GM18519 (cell line): ENCODE data around the gene PRRT1B.
"Not testable (repeated sequence)": the region's sequence is repeated elsewhere in the genome, so short reads cannot be mapped to it uniquely, and the experiment has no call there.

Source experiments
- ATAC-seq: cut with Tn5 transposase; IDR thresholded peaks from one replicate; pipeline ENCODE4 v1.9.1; 2021; ENCODE audit warnings: mild to moderate bottlenecking, moderate library complexity; ENCODE audit not compliant: unreplicated experiment, low FRiP score

PRRT1B gene

GRCh38 chr9:131545003-131545785, at the start of gene PRRT1B:
Gene PRRT1B, plus strand, starts transcription at chr9:131545523. Its CDS starts 93 bp downstream, at chr9:131545616.
- ATAC-seq = no peak

- ATAC-seq = no peak
Observed at GRCh38 chr9:131495785-131496184, 49.5 kb upstream of the PRRT1B start.

- ATAC-seq = no peak
Observed at GRCh38 chr9:131496844-131497405, 48.4 kb upstream of the PRRT1B start.

GRCh38 chr9:131499254-131499767, 46.0 kb upstream of the PRRT1B start:
- no peak for ATAC-seq

GRCh38 chr9:131500377-131500776, 44.9 kb upstream of the PRRT1B start:
- ATAC-seq = no peak

- no peak for ATAC-seq
Observed at GRCh38 chr9:131500939-131501541, 44.3 kb upstream of the PRRT1B start.

- peak; percentile 51 for ATAC-seq
Observed at GRCh38 chr9:131502781-131503625, 42.3 kb upstream of the PRRT1B start, which contains the start of gene POMT1. Gene POMT1, plus strand, starts transcription at chr9:131502918. Its CDS starts 1,301 bp downstream, at chr9:131504219.

GRCh38 chr9:131503626-131504465, 41.5 kb upstream of the PRRT1B start:
- ATAC-seq = no peak

- no peak for ATAC-seq
Observed at GRCh38 chr9:131505012-131505411, 40.3 kb upstream of the PRRT1B start.

- no peak for ATAC-seq
Observed at GRCh38 chr9:131511416-131511815, 33.9 kb upstream of the PRRT1B start.

GRCh38 chr9:131511880-131512279, 33.4 kb upstream of the PRRT1B start:
- no peak for ATAC-seq

GRCh38 chr9:131513177-131513576, 32.1 kb upstream of the PRRT1B start:
- ATAC-seq = no peak

- ATAC-seq = not testable (repeated sequence)
Observed at GRCh38 chr9:131515559-131516031, 29.7 kb upstream of the PRRT1B start.

- no peak for ATAC-seq
Observed at GRCh38 chr9:131516100-131516499, 29.2 kb upstream of the PRRT1B start.

GRCh38 chr9:131516930-131517329, 28.4 kb upstream of the PRRT1B start:
- no peak for ATAC-seq

- ATAC-seq = no peak
Observed at GRCh38 chr9:131517761-131518190, 27.5 kb upstream of the PRRT1B start.

- no peak for ATAC-seq
Observed at GRCh38 chr9:131518553-131518952, 26.8 kb upstream of the PRRT1B start.

GRCh38 chr9:131520503-131520902, 24.8 kb upstream of the PRRT1B start:
- no peak for ATAC-seq

GRCh38 chr9:131521203-131521602, 24.1 kb upstream of the PRRT1B start:
- ATAC-seq = no peak
